Fibroblast of skin of scalp (primary cell): ENCODE measurements around the gene NEURL1B.
"Not testable (repeated sequence)": the region's sequence is repeated elsewhere in the genome, so short reads cannot be mapped to it uniquely, and the experiment has no call there.

ENCODE experiments used
- DNase-seq: peaks from one replicate; pipeline ENCODE4 v3.0.0-alpha.2; 2013

NEURL1B gene

GRCh38 chr5:172657524-172658233 is 16.6 kb downstream of the NEURL1B start:
- DNase-seq = not testable (repeated sequence)

- DNase-seq = no peak
These were observed 17.3 kb downstream of the NEURL1B start for GRCh38 chr5:172658391-172658790.

- DNase-seq = no peak
These were observed 18.0 kb downstream of the NEURL1B start for GRCh38 chr5:172658961-172659501.

- DNase-seq = no peak
These were observed 18.5 kb downstream of the NEURL1B start for GRCh38 chr5:172659570-172659908.

- peak; percentile 85 for DNase-seq
These were observed 19.0 kb downstream of the NEURL1B start for GRCh38 chr5:172659909-172660628.

- no peak for DNase-seq
These were observed 19.9 kb downstream of the NEURL1B start for GRCh38 chr5:172660974-172661373.

- no peak for DNase-seq
These were observed 20.5 kb downstream of the NEURL1B start for GRCh38 chr5:172661526-172661925.

- DNase-seq = no peak
These were observed 21.5 kb downstream of the NEURL1B start for GRCh38 chr5:172662596-172662995.

GRCh38 chr5:172664018-172664417 is 23.0 kb downstream of the NEURL1B start:
- DNase-seq = no peak

- DNase-seq = no peak
These were observed 23.8 kb downstream of the NEURL1B start for GRCh38 chr5:172664681-172665541.

GRCh38 chr5:172666251-172666650 is 25.2 kb downstream of the NEURL1B start:
- no peak for DNase-seq

- peak; percentile 30 for DNase-seq
These were observed 26.9 kb downstream of the NEURL1B start for GRCh38 chr5:172667786-172668593.

- no peak for DNase-seq
These were observed 27.6 kb downstream of the NEURL1B start for GRCh38 chr5:172668594-172669071.

- DNase-seq = no peak
These were observed 28.4 kb downstream of the NEURL1B start for GRCh38 chr5:172669386-172670004.

- DNase-seq = no peak
These were observed 28.9 kb downstream of the NEURL1B start for GRCh38 chr5:172670005-172670402.

GRCh38 chr5:172670444-172670843 is 29.4 kb downstream of the NEURL1B start:
- no peak for DNase-seq

- no peak for DNase-seq
These were observed 30.0 kb downstream of the NEURL1B start for GRCh38 chr5:172671091-172671490.

GRCh38 chr5:172672681-172673080 is 31.6 kb downstream of the NEURL1B start:
- no peak for DNase-seq

- DNase-seq = no peak
These were observed 33.1 kb downstream of the NEURL1B start for GRCh38 chr5:172674155-172674554.

- no peak for DNase-seq
These were observed 35.9 kb downstream of the NEURL1B start for GRCh38 chr5:172676914-172677475.

- not testable (repeated sequence) for DNase-seq
These were observed 37.4 kb downstream of the NEURL1B start for GRCh38 chr5:172678362-172678874.
